HepG2 (cell line): ENCODE measurements around the gene TIAM1.

ENCODE experiments used
- CBX5 ChIP-seq: sonication (generic); formaldehyde crosslinking; IDR thresholded peaks from 2 replicates; pipeline ENCODE4 v1.4.0; 2020; ENCODE audit warnings: missing genetic modification reagents, borderline replicate concordance
- CTCF ChIP-seq: sonication (generic); formaldehyde crosslinking; IDR thresholded peaks from 2 replicates; pipeline ENCODE4 v1.5.0; 2020; ENCODE audit warnings: mild to moderate bottlenecking, missing genetic modification reagents, moderate library complexity
- EP300 ChIP-seq, 3 experiments: sonication (generic) in 1 of 3; formaldehyde crosslinking in 1 of 3; IDR thresholded peaks; 2 replicates each; pipeline versions ENCODE4 v1.5.1 to v1.6.1; 2011 to 2020; ENCODE audit warnings: low read depth in 2 of 3, low read length in 2 of 3, borderline replicate concordance in 1 of 3, improper control_type of control experiment in 1 of 3, mild to moderate bottlenecking in 1 of 3, missing genetic modification reagents in 1 of 3, moderate library complexity in 1 of 3
- GATAD2A ChIP-seq: IDR thresholded peaks from 2 replicates; pipeline ENCODE4 v1.6.1; 2016
- HDAC6 ChIP-seq: fragments of 200-600 bp; sonication (generic); IDR thresholded peaks from 2 replicates; pipeline ENCODE4 v1.7.0; 2017; ENCODE audit warnings: mild to moderate bottlenecking, antibody characterized with exemption, low read length, low read depth
- IRF9 ChIP-seq: sonication (generic); formaldehyde crosslinking; IDR thresholded peaks from 2 replicates; pipeline ENCODE4 v1.8.0; 2022; ENCODE audit warnings: missing genetic modification reagents, mild to moderate bottlenecking, borderline replicate concordance
- KAT7 ChIP-seq: IDR thresholded peaks from 2 replicates; pipeline ENCODE4 v1.6.1; 2018; ENCODE audit warnings: borderline replicate concordance, missing compliant biosample characterization
- NR1H2 ChIP-seq: sonication (generic); formaldehyde crosslinking; IDR thresholded peaks from 2 replicates; pipeline ENCODE4 v1.8.1; 2022; ENCODE audit warnings: low read depth, missing genetic modification reagents, borderline replicate concordance
- POLR2AphosphoS5 ChIP-seq: IDR thresholded peaks from 2 replicates; pipeline ENCODE4 v1.6.1; 2012; ENCODE audit warnings: low read depth, low read length
- ZNF562 ChIP-seq: sonication (generic); formaldehyde crosslinking; IDR thresholded peaks from 2 replicates; pipeline ENCODE4 v1.8.0; 2022; ENCODE audit warnings: missing genetic modification reagents, borderline replicate concordance
- ZNF644 ChIP-seq: IDR thresholded peaks from 2 replicates; pipeline ENCODE4 v1.6.1; 2016; ENCODE audit warnings: low read depth
- TF ChIP-seq, protein P1 (sequence below): sonication (generic); formaldehyde crosslinking; IDR thresholded peaks from 2 replicates; pipeline ENCODE4 v1.8.1; 2023; ENCODE audit warnings: mild to moderate bottlenecking, inconsistent platforms, moderate library complexity, missing genetic modification reagents, borderline replicate concordance

- no peak for TF ChIP-seq ZNF562 (CRISPR knock-in tag)
- no peak for TF ChIP-seq CBX5 (CRISPR knock-in tag)
- TF ChIP-seq IRF9: no peak
- TF ChIP-seq CTCF (CRISPR knock-in tag): no peak
- no peak for TF ChIP-seq ZNF644 (CRISPR knock-in tag)
- TF ChIP-seq, protein P1, sequence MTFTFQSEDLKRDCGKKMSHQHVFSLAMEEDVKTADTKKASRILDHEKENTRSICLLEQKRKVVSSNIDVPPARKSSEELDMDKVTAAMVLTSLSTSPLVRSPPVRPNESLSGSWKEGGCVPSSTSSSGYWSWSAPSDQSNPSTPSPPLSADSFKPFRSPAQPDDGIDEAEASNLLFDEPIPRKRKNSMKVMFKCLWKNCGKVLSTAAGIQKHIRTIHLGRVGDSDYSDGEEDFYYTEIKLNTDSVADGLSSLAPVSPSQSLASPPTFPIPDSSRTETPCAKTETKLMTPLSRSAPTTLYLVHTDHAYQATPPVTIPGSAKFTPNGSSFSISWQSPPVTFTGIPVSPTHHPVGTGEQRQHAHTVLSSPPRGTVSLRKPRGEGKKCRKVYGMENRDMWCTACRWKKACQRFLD: no peak
- TF ChIP-seq POLR2AphosphoS5: no peak
- TF ChIP-seq GATAD2A: no peak
- TF ChIP-seq EP300 (IDR thresholded peaks at IDR 0.05; ENCODE audit: low read depth in 2 of 2, low read length in 2 of 2): no peak
- no peak for TF ChIP-seq EP300 (CRISPR knock-in tag; IDR thresholded peaks at IDR 0.05; ENCODE audit: borderline replicate concordance)
- no peak for TF ChIP-seq KAT7 (CRISPR knock-in tag)
- no peak for TF ChIP-seq HDAC6
- TF ChIP-seq NR1H2 (CRISPR knock-in tag): no peak
Observed at GRCh38 chr21:31276663-31277062, 67.4 kb downstream of the TIAM1 start.
